Measurements from ENCODE around the gene SNTG2.

DNA sequence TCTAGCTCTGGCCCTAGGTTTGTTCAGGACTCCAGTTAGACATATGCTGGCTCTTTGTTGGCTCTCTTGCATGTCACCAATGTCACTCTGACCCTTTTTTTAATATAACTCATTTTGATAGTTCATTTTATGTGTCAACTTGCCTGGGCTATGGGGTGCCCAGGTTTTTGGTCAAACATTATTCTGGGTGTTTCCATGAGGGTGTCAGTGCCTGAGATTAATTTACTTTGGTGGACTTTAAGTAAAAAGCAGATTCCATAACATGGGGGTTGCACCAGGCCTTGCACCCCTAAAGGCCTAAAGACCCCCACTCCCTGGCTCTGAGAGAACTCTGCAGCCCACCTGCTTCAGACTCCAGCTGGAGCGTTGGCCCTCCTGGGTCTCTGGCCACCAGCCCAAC, 48.1 kb upstream of the SNTG2 start:
- TF ChIP-seq, protein P1, sequence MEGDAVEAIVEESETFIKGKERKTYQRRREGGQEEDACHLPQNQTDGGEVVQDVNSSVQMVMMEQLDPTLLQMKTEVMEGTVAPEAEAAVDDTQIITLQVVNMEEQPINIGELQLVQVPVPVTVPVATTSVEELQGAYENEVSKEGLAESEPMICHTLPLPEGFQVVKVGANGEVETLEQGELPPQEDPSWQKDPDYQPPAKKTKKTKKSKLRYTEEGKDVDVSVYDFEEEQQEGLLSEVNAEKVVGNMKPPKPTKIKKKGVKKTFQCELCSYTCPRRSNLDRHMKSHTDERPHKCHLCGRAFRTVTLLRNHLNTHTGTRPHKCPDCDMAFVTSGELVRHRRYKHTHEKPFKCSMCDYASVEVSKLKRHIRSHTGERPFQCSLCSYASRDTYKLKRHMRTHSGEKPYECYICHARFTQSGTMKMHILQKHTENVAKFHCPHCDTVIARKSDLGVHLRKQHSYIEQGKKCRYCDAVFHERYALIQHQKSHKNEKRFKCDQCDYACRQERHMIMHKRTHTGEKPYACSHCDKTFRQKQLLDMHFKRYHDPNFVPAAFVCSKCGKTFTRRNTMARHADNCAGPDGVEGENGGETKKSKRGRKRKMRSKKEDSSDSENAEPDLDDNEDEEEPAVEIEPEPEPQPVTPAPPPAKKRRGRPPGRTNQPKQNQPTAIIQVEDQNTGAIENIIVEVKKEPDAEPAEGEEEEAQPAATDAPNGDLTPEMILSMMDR (conservative IDR thresholded peaks at IDR 0.05 in 1 of 2, IDR thresholded peaks at IDR 0.05 in 1 of 2; ENCODE audit: low read depth in 1 of 2, low read length in 2 of 2) = no peak
- TF ChIP-seq EZH2 (IDR thresholded peaks at IDR 0.05; ENCODE audit: low read length, missing control alignments) = no peak
